Frontal cortex (tissue), 4 donors: ENCODE measurements around the gene GRK5. TPM values are rescaled to one million over a fixed set of nuclear protein-coding genes. Genes with fewer than 3 reads are reported as not detected.
"Not testable (repeated sequence)": the region's sequence is repeated elsewhere in the genome, so short reads cannot be mapped to it uniquely, and the experiment has no call there.

Experiments
- DNase-seq, 2 donors: peaks; one replicate each; pipeline ENCODE4 v3.0.0; 2012; ENCODE audit warnings: low spot score in 2 of 2
- FAIRE-seq: peaks from 2 replicates; lab custom pipeline; 2012; peaks lifted over from hg19 to GRCh38; lab: Jason Lieb, UNC
- total RNA-seq: library from RNA; depleted of rRNA; stranded (reverse); fragments of >200 nt; gene quantifications from one replicate; pipeline ENCODE4 v1.2.3, GENCODE V29; 2014
- donor health status: control.
- donor health status: control.
- donor health status: control.

Gene GRK5
- total RNA-seq, 1 donor from 2014 or later: 11.4 TPM

- no peak for DNase-seq
- FAIRE-seq: no peak
Measured at GRCh38 chr10:119421891-119422681, 214.7 kb downstream of the GRK5 start.

GRCh38 chr10:119422682-119423509 lies 215.5 kb downstream of the GRK5 start:
- no peak for DNase-seq
- FAIRE-seq: no peak

GRCh38 chr10:119423510-119424257 lies 216.3 kb downstream of the GRK5 start:
- DNase-seq: no peak
- no peak for FAIRE-seq

DNA sequence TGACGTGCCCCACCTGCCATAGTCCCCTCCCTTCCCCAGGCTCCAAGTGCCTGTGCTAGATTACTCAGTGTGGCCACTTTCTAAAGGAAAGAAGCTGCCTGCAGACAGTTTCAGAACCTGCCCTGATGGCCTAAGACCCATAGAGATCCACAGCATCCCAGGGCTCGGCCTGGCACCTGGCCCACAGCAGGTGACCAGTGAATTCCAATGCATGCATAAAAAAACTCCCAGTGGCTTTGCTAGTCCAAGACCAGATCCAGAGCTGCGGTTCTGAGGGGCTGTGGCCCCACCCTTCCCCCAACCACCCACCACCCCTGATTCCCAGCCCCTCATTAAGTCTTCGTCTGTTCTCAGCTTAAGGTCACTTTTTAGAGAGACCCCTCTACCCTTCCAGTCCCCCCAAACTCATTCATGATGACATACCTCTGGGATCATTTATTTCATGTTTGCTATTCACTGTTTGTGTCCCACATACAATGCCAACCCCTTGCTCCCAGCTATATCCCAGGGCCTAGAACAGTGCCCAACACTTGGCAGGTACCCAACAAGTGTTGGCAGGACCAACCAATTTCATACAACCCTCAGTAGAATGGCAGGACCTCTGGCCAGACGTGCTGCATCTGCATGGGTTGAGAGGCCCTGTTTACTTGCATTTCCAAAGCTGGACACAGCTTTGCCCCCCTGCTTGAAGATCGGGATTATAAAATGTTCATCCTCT lies 217.0 kb downstream of the GRK5 start:
- FAIRE-seq (no peak), DNase-seq (no peak)

DNA sequence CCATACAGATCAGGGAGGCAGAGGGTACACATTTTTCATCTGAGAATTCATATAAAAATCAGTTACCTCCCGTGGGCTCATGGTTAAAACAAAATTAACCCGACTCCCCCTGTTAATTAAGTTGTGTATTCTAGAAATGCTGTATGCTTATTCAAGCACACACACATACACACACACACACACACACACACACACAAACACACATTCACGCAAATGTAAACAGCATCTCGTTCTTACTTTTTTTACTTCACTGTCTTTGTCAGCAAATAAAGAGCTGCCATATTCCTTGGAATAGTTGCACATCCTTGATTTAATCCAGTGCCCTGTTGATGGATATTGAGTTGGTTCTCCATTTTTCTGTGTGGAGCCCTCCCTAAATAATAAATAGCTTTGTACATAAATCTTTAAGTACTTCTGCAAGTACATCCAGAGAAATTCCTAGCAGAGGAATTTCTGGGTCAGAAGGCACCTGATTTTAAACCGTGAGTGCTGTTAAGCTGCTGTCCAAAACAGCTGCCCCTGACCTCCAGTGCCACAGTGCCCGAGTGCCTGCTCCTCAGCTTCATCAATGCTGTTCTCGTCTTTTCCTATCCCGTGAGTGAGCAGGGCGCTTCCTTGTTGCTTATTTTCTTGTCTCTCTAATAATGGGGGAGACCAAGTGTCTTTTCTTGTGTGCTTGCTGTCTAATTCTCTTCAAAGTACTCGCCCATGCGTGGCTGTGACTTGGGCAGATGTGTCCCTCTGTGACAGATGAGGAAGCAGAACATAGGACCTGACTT lies 217.9 kb downstream of the GRK5 start:
- DNase-seq (no peak), FAIRE-seq (no peak)

DNA sequence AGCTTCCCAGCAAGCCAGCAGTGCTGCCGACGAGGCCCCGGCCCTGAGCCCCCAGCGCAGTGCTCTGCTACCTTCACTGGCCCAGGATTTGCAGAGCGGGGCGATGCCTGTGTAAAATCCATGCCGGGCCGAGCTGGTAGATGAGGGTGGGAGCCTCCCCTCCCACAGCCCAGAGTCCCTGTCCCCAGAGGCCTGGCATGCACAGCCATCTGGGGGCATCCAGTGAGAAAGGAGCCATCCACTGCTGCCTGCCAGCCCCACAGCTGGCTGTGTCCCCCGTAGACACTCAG lies 218.5 kb downstream of the GRK5 start:
- no peak for DNase-seq
- no peak for FAIRE-seq

GRCh38 chr10:119426699-119427098 lies 219.3 kb downstream of the GRK5 start:
- DNase-seq (no peak), FAIRE-seq (no peak)

DNA sequence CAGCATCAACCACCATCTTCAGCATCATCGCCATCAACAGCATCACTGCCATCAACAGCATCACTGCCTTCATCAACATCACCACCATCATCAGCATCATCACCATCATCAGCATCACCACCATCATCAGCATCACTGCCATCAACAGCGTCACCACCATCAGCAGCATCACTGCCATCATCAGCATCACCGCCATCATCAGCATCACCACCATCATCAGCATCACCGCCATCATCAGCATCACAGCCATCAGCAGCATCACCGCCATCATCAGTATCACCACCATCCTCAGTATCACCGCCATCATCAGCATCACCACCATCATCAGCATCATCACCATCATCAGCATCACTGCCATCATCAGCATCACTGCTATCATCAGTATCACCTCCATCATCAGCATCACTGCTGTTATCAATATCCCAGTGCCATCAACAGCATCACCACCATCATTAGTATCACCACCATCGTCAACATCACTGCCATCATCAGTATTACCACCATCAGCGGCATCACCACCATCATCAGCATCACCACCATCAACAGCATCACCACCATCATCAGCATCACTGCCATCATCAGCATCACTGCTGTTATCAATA lies 220.0 kb downstream of the GRK5 start:
- DNase-seq: no peak
- no peak for FAIRE-seq

DNA sequence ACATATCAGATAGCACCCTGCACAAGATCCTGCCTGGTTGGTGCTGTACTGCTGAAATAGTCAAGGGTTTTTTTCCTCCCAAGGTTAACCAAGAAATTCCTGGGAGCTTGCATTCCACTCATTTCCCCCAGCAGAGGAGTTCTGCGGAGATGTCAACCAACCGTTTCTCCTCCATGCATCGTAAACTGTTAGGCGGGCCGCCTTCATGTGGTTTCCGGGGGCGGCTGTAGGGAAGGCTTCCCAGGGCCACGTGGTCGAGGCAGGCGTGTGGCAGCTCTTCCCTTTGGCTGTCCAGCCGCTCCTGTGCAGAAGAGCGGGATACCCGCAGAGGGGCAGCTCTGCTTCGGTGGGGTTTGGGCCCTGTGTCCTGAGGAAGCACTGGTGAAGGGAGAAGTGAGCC lies 221.4 kb downstream of the GRK5 start:
- FAIRE-seq (no peak), DNase-seq (no peak)

DNA sequence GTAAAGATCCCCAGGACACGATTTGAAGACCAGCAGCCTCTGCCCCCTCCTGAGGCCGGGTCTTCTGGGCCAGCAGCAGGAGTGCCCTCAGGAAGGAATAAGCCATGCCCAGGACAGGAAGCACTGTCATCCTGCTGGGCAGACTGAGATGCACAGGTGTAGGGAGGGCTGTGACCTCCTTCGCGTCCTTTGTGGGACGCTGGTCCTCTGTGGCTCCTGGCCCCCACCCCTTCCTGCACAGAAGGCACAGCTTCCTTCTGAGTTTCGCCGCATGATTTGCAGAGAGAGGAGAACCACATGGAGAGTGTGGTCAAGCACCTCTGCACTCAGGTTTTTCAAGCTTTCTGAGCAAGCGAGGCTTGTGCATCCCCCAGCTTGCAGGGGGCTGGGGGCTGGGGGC lies 222.4 kb downstream of the GRK5 start:
- no peak for DNase-seq
- no peak for FAIRE-seq

- DNase-seq: no peak
- no peak for FAIRE-seq
Measured at GRCh38 chr10:119431034-119431772, 223.8 kb downstream of the GRK5 start.

GRCh38 chr10:119431773-119432135 lies 224.4 kb downstream of the GRK5 start:
- no peak for FAIRE-seq
- DNase-seq: no peak

GRCh38 chr10:119434942-119435341 lies 227.6 kb downstream of the GRK5 start:
- not testable (repeated sequence) for FAIRE-seq, DNase-seq

DNA sequence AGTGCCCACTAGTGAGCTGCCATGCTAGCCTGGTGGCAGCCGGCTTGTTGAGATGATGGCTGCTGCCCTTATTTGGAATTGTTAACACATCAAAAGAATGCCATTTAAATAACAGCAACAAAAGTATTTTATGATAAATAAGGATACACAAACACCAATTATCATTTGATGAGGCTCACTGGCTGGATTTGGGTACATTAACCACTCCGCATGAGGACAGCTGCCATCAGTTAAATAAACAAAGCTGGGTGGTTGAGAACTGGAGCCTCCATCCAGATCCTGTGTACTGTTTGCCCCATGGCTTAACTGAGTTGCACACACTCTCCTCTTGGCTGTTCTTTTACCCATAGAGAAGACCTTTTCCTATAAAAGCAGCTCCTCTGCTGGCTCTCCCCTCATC lies 231.3 kb downstream of the GRK5 start:
- no peak for FAIRE-seq
- DNase-seq: no peak

- DNase-seq (no peak), FAIRE-seq (no peak)
Measured at GRCh38 chr10:119439922-119440321, 232.6 kb downstream of the GRK5 start.

GRCh38 chr10:119441151-119441821 lies 233.9 kb downstream of the GRK5 start:
- DNase-seq (no peak), FAIRE-seq (no peak)

- DNase-seq (no peak), FAIRE-seq (no peak)
Measured at GRCh38 chr10:119441921-119442757, 234.8 kb downstream of the GRK5 start.
